ENCODE measurements around the gene RPS19BP1. TPM values are rescaled to one million over a fixed set of nuclear protein-coding genes. Genes with fewer than 3 reads are reported as not detected.

The RPS19BP1 gene
- total and polyA plus RNA-seq, 2 experiments from 2014 or later: 84.0 to 117 TPM

DNA sequence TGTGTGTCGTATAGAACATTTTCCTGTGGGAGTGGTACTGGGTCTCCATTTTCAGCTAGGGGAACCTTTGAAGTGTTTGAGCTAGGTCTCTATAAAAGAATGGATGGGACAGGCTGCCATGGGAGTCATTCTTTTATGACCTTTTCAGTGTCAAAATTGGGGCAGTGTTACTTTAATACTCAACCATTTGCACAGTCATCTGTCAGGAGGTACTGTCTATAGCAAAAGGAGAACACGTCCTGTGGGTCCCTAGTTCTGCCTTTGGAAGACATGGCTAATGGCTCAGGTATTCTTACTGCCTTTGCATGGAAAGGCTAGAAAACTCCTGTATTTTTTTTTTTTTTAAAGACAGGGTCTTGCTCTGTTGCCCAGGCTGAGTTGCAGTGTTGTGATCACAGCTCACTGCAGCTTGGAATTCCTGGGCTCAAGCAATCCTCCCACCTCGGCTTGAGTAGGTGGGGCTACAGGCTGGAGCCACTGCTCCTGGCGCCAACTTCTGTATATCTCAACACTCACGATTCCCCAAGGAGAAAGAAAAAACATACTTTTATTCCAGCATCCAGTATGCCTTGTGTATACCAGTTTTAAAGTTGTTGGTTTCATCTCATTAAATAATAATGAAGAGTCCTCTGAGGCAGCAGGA lies 14.3 kb downstream of the RPS19BP1 start:
- Histone ChIP-seq H2AFZ (no peak overlapping the region), H3K9me3 (ENCODE audit: low read depth) (no peaks in the 10 kb centered on the region), H3K4me2 (peak overlapping the region; percentile 91), H3K27me3 (no peaks in the 10 kb centered on the region), H3K9me2 (replicated peaks; ENCODE audit: insufficient read depth) (no peaks in the 10 kb centered on the region), H3K4me3 (no peak overlapping the region), H3K27ac (peak overlapping the region; percentile 97), H3K4me1 (ENCODE audit: insufficient read depth) (peaks cover 26% of the 10 kb centered on the region), H4K20me1 (ENCODE audit: insufficient read depth, poor library complexity, severe bottlenecking) (peaks cover 26% of the 10 kb centered on the region), H3K79me2 (peaks cover 74% of the 10 kb centered on the region), H3K36me3 (replicated peaks; ENCODE audit: insufficient read depth, low read depth) (peaks cover 9% of the 10 kb centered on the region)
- WGBS (ENCODE audit: low lambda C conversion rate, missing lambda C conversion rate): 58% methylated on average over 5 of the region's 5 CpGs
- TF ChIP-seq EZH2phosphoT487 (IDR thresholded peaks at IDR 0.05; ENCODE audit: low read depth, severe bottlenecking, unreplicated experiment) (no peak), EZH2 (IDR thresholded peaks at IDR 0.05; ENCODE audit: borderline replicate concordance) (no peak)
- TF ChIP-seq, protein P1, sequence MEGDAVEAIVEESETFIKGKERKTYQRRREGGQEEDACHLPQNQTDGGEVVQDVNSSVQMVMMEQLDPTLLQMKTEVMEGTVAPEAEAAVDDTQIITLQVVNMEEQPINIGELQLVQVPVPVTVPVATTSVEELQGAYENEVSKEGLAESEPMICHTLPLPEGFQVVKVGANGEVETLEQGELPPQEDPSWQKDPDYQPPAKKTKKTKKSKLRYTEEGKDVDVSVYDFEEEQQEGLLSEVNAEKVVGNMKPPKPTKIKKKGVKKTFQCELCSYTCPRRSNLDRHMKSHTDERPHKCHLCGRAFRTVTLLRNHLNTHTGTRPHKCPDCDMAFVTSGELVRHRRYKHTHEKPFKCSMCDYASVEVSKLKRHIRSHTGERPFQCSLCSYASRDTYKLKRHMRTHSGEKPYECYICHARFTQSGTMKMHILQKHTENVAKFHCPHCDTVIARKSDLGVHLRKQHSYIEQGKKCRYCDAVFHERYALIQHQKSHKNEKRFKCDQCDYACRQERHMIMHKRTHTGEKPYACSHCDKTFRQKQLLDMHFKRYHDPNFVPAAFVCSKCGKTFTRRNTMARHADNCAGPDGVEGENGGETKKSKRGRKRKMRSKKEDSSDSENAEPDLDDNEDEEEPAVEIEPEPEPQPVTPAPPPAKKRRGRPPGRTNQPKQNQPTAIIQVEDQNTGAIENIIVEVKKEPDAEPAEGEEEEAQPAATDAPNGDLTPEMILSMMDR (IDR thresholded peaks at IDR 0.05; ENCODE audit: poor library complexity): no peak
- no peak for DNase-seq (ENCODE audit: low spot score)

DNA sequence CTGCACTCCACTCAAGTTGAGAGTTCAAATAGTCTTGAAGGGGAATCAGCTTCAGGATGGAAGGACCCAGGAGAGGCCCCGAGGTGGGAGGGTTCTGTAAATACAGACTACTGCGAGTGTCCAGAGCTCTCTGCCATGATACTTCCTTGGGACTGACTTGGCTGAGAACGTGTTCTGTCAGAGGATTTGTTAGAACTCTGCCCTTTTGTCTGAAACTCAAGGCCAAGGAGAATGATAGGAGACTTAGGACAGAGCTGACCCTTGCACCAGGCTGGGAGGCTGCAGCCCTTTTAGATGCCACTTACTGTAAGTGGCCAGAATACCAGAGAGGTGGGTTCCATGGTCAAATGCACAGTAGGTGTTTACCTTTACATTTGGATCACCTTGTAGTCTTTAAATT lies 15.1 kb downstream of the RPS19BP1 start:
- Histone ChIP-seq H3K36me3 (replicated peaks; ENCODE audit: insufficient read depth, low read depth) (peaks cover 5% of the 10 kb centered on the region), H3K9me2 (replicated peaks; ENCODE audit: insufficient read depth) (no peaks in the 10 kb centered on the region), H4K20me1 (ENCODE audit: insufficient read depth, poor library complexity, severe bottlenecking) (peaks cover 18% of the 10 kb centered on the region), H3K27ac (peak overlapping the region; percentile 97), H3K4me1 (ENCODE audit: insufficient read depth) (peaks cover 18% of the 10 kb centered on the region), H3K9me3 (ENCODE audit: low read depth) (no peaks in the 10 kb centered on the region), H3K4me2 (no peak overlapping the region), H2AFZ (no peak overlapping the region), H3K27me3 (no peaks in the 10 kb centered on the region), H3K4me3 (no peak overlapping the region), H3K79me2 (peaks cover 66% of the 10 kb centered on the region)
- 85% methylated on average over 3 of the region's 3 CpGs for WGBS (ENCODE audit: low lambda C conversion rate, missing lambda C conversion rate)
- DNase-seq (ENCODE audit: low spot score): no peak
- TF ChIP-seq EZH2phosphoT487 (IDR thresholded peaks at IDR 0.05; ENCODE audit: low read depth, severe bottlenecking, unreplicated experiment) (no peak), EZH2 (IDR thresholded peaks at IDR 0.05; ENCODE audit: borderline replicate concordance) (no peak)
- TF ChIP-seq, protein P1 (IDR thresholded peaks at IDR 0.05; ENCODE audit: poor library complexity): no peak

DNA sequence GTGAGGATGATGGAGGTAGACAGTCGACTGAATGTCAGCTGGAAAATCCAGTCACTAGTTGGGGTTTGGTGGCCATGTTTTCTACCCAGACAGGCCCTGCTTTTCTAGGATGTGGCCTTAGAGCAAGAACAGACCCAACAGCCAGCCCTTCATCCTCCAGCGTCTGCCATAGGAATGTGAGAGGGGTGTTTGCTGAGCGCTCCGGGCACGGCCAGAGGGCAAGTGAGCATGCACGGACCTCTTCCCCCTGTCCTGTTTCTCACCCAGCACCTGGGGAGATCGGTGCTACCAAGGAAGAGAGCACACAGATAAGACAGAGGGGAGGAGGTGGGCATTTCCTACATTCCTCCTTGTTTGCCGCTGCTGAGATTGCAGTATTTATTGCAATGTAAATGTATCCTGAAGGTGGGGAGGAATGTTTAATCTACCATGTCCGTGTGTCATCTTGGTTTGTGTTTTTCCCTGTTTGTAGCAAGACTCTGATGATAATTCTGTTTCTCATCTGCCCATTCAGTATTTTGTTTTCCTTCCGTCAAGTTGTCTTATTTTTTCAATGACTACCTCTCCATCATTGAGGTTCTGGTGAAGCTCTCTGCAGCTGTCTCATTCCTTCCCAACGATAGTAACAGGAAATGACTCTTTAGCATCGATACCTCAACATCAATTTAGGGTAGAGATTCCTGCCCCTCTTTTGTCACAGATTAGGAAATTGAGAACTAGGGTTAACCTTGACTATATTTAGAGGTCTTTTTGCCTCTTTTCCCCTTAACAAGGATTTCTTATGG lies 17.1 kb downstream of the RPS19BP1 start:
- no peak for TF ChIP-seq EZH2 (IDR thresholded peaks at IDR 0.05; ENCODE audit: borderline replicate concordance)
- TF ChIP-seq EZH2phosphoT487 (IDR thresholded peaks at IDR 0.05; ENCODE audit: low read depth, severe bottlenecking, unreplicated experiment): no peak
- H3K27me3 ChIP-seq: no peaks in the 10 kb centered on the region
- no peak overlapping the region for H3K27ac ChIP-seq
- no peaks in the 10 kb centered on the region for H3K9me3 ChIP-seq (ENCODE audit: low read depth)
- peaks cover 53% of the 10 kb centered on the region for H3K79me2 ChIP-seq
- H3K4me1 ChIP-seq (ENCODE audit: insufficient read depth): peaks cover 11% of the 10 kb centered on the region
- H3K9me2 ChIP-seq (replicated peaks; ENCODE audit: insufficient read depth): no peaks in the 10 kb centered on the region
- no peaks in the 10 kb centered on the region for H3K36me3 ChIP-seq (replicated peaks; ENCODE audit: insufficient read depth, low read depth)
- WGBS (ENCODE audit: low lambda C conversion rate, missing lambda C conversion rate): 95% methylated on average over 12 of the region's 12 CpGs
- H2AFZ ChIP-seq: no peak overlapping the region
- H3K4me3 ChIP-seq: no peak overlapping the region
- no peak overlapping the region for H3K4me2 ChIP-seq
- peaks cover 6% of the 10 kb centered on the region for H4K20me1 ChIP-seq (ENCODE audit: insufficient read depth, poor library complexity, severe bottlenecking)
- no peak for DNase-seq (ENCODE audit: low spot score)

Measured in hepatocyte (in vitro differentiated cells).